Activated CD8-positive, alpha-beta memory T cell treated with anti-CD3 and anti-CD28 coated beads, Interleukin-2, amount 10 ng/mL, durations not matched to agents 7 days and 5 days (primary cell): ENCODE data around the gene BMP7. TPM values are rescaled to one million over a fixed set of nuclear protein-coding genes. Genes with fewer than 3 reads are reported as not detected.

ENCODE experiments used
- ATAC-seq: fragments of 150-1000 bp; cut with Tn5 transposase; one replicate; pipeline ENCODE4 v1.10.0; 2021; ENCODE audit warnings: moderate library complexity
- CTCF ChIA-PET: fragments of 350-600 bp; sonication (Branson Sonifier 250); formaldehyde crosslinking; loops from one replicate; lab custom pipeline; 2021; ENCODE audit warnings: antibody characterized with exemption; lab: Charles Lee
- DNase-seq: peaks from one replicate; pipeline ENCODE4 v3.0.0-alpha.2; 2020
- H3K27ac Mint-ChIP-seq: one replicate; pipeline ENCODE4 v1.8.0; 2021; ENCODE audit warnings: mild to moderate bottlenecking, mixed read lengths
- H3K27me3 Mint-ChIP-seq: one replicate; pipeline ENCODE4 v1.8.0; 2021; ENCODE audit warnings: mixed read lengths
- H3K36me3 Mint-ChIP-seq: one replicate; pipeline ENCODE4 v1.8.0; 2021; ENCODE audit warnings: mild to moderate bottlenecking, mixed read lengths
- H3K4me1 Mint-ChIP-seq: one replicate; pipeline ENCODE4 v1.8.0; 2021; ENCODE audit warnings: mixed read lengths
- H3K4me3 Mint-ChIP-seq: one replicate; pipeline ENCODE4 v1.8.0; 2021; ENCODE audit warnings: mild to moderate bottlenecking, moderate library complexity, mixed read lengths
- H3K9me3 Mint-ChIP-seq: one replicate; pipeline ENCODE4 v1.8.0; 2022; ENCODE audit warnings: low read depth, mixed read lengths
- total RNA-seq, 2 experiments: library from RNA; stranded (reverse); gene quantifications; one replicate each; pipeline ENCODE4 v1.2.3, GENCODE V29; 2021

The BMP7 gene
- total RNA-seq = not detected

- no peak within 1 kb of the TSS for H3K27ac Mint-ChIP-seq
- no peak for ATAC-seq
- CTCF ChIA-PET = no interaction called here
- no peaks in the 10 kb centered on the region for H3K36me3 Mint-ChIP-seq
- no peaks in the 10 kb centered on the region for H3K9me3 Mint-ChIP-seq
- H3K4me1 Mint-ChIP-seq = no peaks in the 10 kb centered on the region
- DNase-seq = no peak
- peaks cover 83% of the 10 kb centered on the region for H3K27me3 Mint-ChIP-seq
- H3K4me3 Mint-ChIP-seq = no peak within 1 kb of the TSS
These were observed at the start of gene BMP7 for GRCh38 chr20:57266291-57267157. Gene BMP7 (minus strand): TSS chr20:57266641. CDS start chr20:57266122, 519 bp downstream.

- no peaks in the 10 kb centered on the region for H3K36me3 Mint-ChIP-seq
- H3K4me3 Mint-ChIP-seq = no peak overlapping the region
- H3K9me3 Mint-ChIP-seq = no peaks in the 10 kb centered on the region
- H3K27ac Mint-ChIP-seq = no peak overlapping the region
- CTCF ChIA-PET = no interaction called here
- no peak for ATAC-seq
- no peak for DNase-seq
- no peaks in the 10 kb centered on the region for H3K4me1 Mint-ChIP-seq
- peaks cover 11% of the 10 kb centered on the region for H3K27me3 Mint-ChIP-seq
These were observed 49.6 kb upstream of the BMP7 start for GRCh38 chr20:57315976-57316480.

- H3K27me3 Mint-ChIP-seq = peaks cover 11% of the 10 kb centered on the region
- CTCF ChIA-PET = no interaction called here
- ATAC-seq = no peak
- H3K4me1 Mint-ChIP-seq = no peaks in the 10 kb centered on the region
- no peak for DNase-seq
- H3K27ac Mint-ChIP-seq = no peak overlapping the region
- H3K4me3 Mint-ChIP-seq = no peak overlapping the region
- no peaks in the 10 kb centered on the region for H3K36me3 Mint-ChIP-seq
- H3K9me3 Mint-ChIP-seq = no peaks in the 10 kb centered on the region
These were observed 48.9 kb upstream of the BMP7 start for GRCh38 chr20:57315083-57315975.

- H3K27ac Mint-ChIP-seq = no peak overlapping the region
- DNase-seq (no peak), ATAC-seq (no peak)
- CTCF ChIA-PET = no interaction called here
- peaks cover 5% of the 10 kb centered on the region for H3K27me3 Mint-ChIP-seq
- no peak overlapping the region for H3K4me3 Mint-ChIP-seq
- H3K4me1 Mint-ChIP-seq = no peaks in the 10 kb centered on the region
- H3K9me3 Mint-ChIP-seq = no peaks in the 10 kb centered on the region
- H3K36me3 Mint-ChIP-seq = no peaks in the 10 kb centered on the region
These were observed 47.5 kb upstream of the BMP7 start for GRCh38 chr20:57313951-57314350.

- H3K27me3 Mint-ChIP-seq = peaks cover 2% of the 10 kb centered on the region
- ATAC-seq (no peak), DNase-seq (no peak)
- no peaks in the 10 kb centered on the region for H3K36me3 Mint-ChIP-seq
- no peaks in the 10 kb centered on the region for H3K4me1 Mint-ChIP-seq
- CTCF ChIA-PET = no interaction called here
- no peak overlapping the region for H3K4me3 Mint-ChIP-seq
- no peak overlapping the region for H3K27ac Mint-ChIP-seq
- H3K9me3 Mint-ChIP-seq = no peaks in the 10 kb centered on the region
These were observed 46.8 kb upstream of the BMP7 start for GRCh38 chr20:57313230-57313629.

GRCh38 chr20:57312138-57312537 is 45.7 kb upstream of the BMP7 start:
- ATAC-seq = no peak
- Mint-ChIP-seq H3K4me1 (no peaks in the 10 kb centered on the region), H3K27me3 (peaks cover 5% of the 10 kb centered on the region), H3K9me3 (no peaks in the 10 kb centered on the region), H3K36me3 (no peaks in the 10 kb centered on the region), H3K4me3 (no peak overlapping the region), H3K27ac (no peak overlapping the region)
- no peak for DNase-seq
- CTCF ChIA-PET = no interaction called here

- DNase-seq = no peak
- H3K36me3 Mint-ChIP-seq = no peaks in the 10 kb centered on the region
- CTCF ChIA-PET = no interaction called here
- ATAC-seq = no peak
- no peaks in the 10 kb centered on the region for H3K9me3 Mint-ChIP-seq
- H3K4me3 Mint-ChIP-seq = no peak overlapping the region
- H3K4me1 Mint-ChIP-seq = no peaks in the 10 kb centered on the region
- H3K27ac Mint-ChIP-seq = no peak overlapping the region
- H3K27me3 Mint-ChIP-seq = peaks cover 6% of the 10 kb centered on the region
These were observed 44.5 kb upstream of the BMP7 start for GRCh38 chr20:57310821-57311514.

GRCh38 chr20:57309544-57310115 is 43.2 kb upstream of the BMP7 start:
- Mint-ChIP-seq H3K27me3 (peaks cover 9% of the 10 kb centered on the region), H3K27ac (no peak overlapping the region), H3K4me3 (no peak overlapping the region), H3K4me1 (no peaks in the 10 kb centered on the region), H3K36me3 (no peaks in the 10 kb centered on the region), H3K9me3 (no peaks in the 10 kb centered on the region)
- CTCF ChIA-PET = no interaction called here
- ATAC-seq = no peak
- no peak for DNase-seq

- Mint-ChIP-seq H3K27ac (no peak overlapping the region), H3K4me3 (no peak overlapping the region), H3K36me3 (no peaks in the 10 kb centered on the region), H3K4me1 (no peaks in the 10 kb centered on the region), H3K9me3 (no peaks in the 10 kb centered on the region), H3K27me3 (peaks cover 6% of the 10 kb centered on the region)
- no peak for DNase-seq
- CTCF ChIA-PET = no interaction called here
- ATAC-seq = no peak
These were observed 42.2 kb upstream of the BMP7 start for GRCh38 chr20:57308451-57309271.

- CTCF ChIA-PET = no interaction called here
- Mint-ChIP-seq H3K4me1 (no peaks in the 10 kb centered on the region), H3K4me3 (no peak overlapping the region), H3K36me3 (no peaks in the 10 kb centered on the region), H3K27me3 (peaks cover 6% of the 10 kb centered on the region), H3K9me3 (no peaks in the 10 kb centered on the region), H3K27ac (no peak overlapping the region)
- ATAC-seq = no peak
- no peak for DNase-seq
These were observed 40.3 kb upstream of the BMP7 start for GRCh38 chr20:57306747-57307146.

GRCh38 chr20:57301026-57301425 is 34.6 kb upstream of the BMP7 start:
- H3K27me3 Mint-ChIP-seq = peaks cover 5% of the 10 kb centered on the region
- no peak for ATAC-seq
- H3K4me3 Mint-ChIP-seq = no peak overlapping the region
- CTCF ChIA-PET = no interaction called here
- H3K27ac Mint-ChIP-seq = no peak overlapping the region
- no peaks in the 10 kb centered on the region for H3K4me1 Mint-ChIP-seq
- no peak for DNase-seq
- H3K9me3 Mint-ChIP-seq = no peaks in the 10 kb centered on the region
- no peaks in the 10 kb centered on the region for H3K36me3 Mint-ChIP-seq

GRCh38 chr20:57298457-57298856 is 32.0 kb upstream of the BMP7 start:
- Mint-ChIP-seq H3K27ac (no peak overlapping the region), H3K4me3 (no peak overlapping the region), H3K36me3 (no peaks in the 10 kb centered on the region), H3K4me1 (no peaks in the 10 kb centered on the region), H3K27me3 (peaks cover 7% of the 10 kb centered on the region), H3K9me3 (no peaks in the 10 kb centered on the region)
- no peak for DNase-seq
- no peak for ATAC-seq
- CTCF ChIA-PET = no interaction called here
